AG04449 (cell line): ENCODE results near the gene ARHGAP22.

ENCODE experiments used
- CTCF ChIA-PET: fragments of 350-600 bp; formaldehyde crosslinking; extraction: SDS; loops from one replicate; lab custom pipeline; 2021; ENCODE audit warnings: antibody characterized with exemption; lab: Yijun Ruan, JAX
- POLR2A ChIA-PET: fragments of 400-600, 350-600 bp; formaldehyde crosslinking; extraction: SDS; loops from one replicate; lab custom pipeline; 2020; ENCODE audit warnings: antibody characterized with exemption, inconsistent platforms; lab: Yijun Ruan, JAX
- DNase-seq: peaks from one replicate; pipeline ENCODE4 v3.0.0-alpha.2; 2010; ENCODE audit warnings: low read depth, low spot score
- H3K4me3 ChIP-seq: 2 replicates; pipeline ENCODE4 v1.5.1; 2011; ENCODE audit warnings: low read depth, mild to moderate bottlenecking, control low read depth, low read length
- TF ChIP-seq, protein P1 (sequence below): IDR thresholded peaks from one replicate; pipeline ENCODE4 v1.5.1; 2011; ENCODE audit warnings: mild to moderate bottlenecking, moderate library complexity, low read length, control low read depth, inconsistent platforms; ENCODE audit not compliant: insufficient read depth; ENCODE audit errors: missing control alignments

ARHGAP22 gene

DNA sequence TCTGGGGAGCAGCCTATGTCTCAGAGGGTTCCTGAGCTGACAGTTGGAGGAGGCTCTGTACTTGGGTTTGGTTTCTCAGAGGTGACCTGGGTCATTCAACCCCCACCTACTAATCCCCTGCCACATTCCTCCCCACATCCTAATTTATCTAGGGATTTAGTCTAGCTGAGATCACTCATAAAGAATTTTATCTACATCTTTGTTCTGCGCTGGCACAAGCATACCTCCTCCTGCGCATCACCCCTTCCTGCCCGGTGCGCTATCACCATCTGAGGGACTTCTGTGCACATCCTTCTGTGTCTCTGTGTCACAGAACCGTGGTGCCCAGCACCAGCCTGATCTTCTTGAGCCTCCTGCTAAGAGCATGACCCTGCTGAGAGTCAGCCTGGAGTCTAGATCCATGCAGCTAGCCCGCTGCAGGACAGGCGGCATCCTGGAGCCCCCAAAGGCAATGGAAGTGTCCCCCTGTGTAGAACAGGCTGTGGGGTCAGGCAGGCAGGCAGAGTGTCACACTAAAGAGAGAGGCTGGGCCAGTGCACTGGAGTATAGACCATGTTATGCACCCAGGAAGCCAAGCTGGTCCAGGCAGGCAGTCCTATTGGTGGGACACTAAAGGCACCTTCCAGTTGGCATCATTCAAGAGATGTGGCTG is 63.6 kb downstream of the ARHGAP22 start:
- DNase-seq, result no peak
- ChIA-PET CTCF (interaction anchor here (0.8 to 31.0 kb wide), 5 partner anchors 9 to 179 kb away, joined by 3 to 1051 read pairs (median 6); no protein-coding TSS in a partner anchor), POLR2A (no interaction called here)
- no peak overlapping the region for H3K4me3 ChIP-seq
- TF ChIP-seq, protein P1, sequence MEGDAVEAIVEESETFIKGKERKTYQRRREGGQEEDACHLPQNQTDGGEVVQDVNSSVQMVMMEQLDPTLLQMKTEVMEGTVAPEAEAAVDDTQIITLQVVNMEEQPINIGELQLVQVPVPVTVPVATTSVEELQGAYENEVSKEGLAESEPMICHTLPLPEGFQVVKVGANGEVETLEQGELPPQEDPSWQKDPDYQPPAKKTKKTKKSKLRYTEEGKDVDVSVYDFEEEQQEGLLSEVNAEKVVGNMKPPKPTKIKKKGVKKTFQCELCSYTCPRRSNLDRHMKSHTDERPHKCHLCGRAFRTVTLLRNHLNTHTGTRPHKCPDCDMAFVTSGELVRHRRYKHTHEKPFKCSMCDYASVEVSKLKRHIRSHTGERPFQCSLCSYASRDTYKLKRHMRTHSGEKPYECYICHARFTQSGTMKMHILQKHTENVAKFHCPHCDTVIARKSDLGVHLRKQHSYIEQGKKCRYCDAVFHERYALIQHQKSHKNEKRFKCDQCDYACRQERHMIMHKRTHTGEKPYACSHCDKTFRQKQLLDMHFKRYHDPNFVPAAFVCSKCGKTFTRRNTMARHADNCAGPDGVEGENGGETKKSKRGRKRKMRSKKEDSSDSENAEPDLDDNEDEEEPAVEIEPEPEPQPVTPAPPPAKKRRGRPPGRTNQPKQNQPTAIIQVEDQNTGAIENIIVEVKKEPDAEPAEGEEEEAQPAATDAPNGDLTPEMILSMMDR, result no peak

DNA sequence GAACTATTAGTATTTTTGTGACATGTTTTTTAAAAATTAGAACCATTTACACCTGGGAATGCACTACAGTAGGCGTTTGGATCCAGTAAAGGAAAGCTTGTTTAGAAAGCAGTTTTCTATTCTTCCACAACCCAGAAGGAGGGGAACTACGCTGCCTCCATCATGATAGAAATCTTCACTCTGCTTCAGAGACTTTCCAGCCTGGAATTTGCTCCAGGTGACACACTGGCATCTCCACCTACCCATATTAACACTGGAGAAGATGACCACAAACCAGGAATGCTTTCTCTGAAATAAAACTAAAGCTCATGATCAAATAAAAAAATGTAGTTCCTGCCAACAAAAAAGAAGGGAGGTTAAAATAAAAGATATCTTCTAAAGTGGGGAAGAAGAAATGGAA is 66.3 kb downstream of the ARHGAP22 start:
- H3K4me3 ChIP-seq, result no peak overlapping the region
- no peak for DNase-seq
- TF ChIP-seq, protein P1, result no peak
- POLR2A ChIA-PET, result no interaction called here
- CTCF ChIA-PET, result interaction anchor here (0.6 to 31.0 kb wide), 8 partner anchors 11 to 194 kb away, joined by 3 to 1051 read pairs (median 8); no protein-coding TSS in a partner anchor

DNA sequence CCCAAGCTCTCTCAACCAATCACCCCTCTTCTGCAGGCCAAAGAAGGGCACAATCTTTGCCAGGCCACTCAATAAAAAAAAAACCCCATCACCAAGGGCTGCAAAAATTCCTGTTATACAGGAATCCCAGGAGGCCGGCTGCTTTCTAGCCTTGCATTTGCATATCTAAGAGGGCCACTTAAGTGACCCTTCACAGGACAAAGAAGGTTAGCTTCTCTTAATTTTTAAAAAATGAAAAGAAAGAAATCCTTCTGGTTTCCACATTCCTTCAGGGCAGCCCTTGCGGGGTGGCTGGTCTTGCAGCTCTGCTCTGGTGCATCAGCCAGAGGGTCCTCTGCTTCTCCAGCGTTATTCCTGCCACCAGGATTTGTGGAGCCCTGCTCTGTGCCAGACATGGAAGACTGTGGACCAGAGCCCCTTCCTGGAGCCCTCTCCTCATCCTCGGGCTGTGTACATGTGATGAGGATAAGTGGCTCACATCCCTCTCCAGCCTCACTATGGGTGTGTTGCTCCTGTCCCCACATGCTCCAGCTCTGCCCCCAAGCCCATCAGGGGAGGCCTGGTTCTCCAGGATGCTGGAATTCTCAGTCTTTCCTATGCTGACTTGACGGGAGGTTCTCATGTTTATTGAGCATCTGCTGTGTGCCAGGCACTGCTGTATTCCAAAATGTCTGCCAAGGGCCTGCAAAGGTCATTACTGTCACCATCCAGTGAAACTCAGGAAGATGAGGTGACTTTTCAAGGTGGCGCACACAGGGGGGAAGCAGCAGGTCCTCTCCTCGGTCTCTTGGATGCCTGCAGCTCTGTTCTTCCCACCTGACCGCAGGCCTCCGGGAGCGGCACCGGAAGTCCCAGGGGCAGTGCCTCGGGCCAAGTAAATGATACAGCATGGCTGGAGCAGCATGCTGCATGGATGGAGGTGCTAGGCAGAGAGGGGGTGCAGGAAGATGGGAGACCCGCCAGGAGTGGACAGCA is 67.7 kb downstream of the ARHGAP22 start:
- DNase-seq, result no peak
- no peak overlapping the region for H3K4me3 ChIP-seq
- CTCF ChIA-PET, result interaction anchor here (0.8 to 31.0 kb wide), 8 partner anchors 9 to 174 kb away, joined by 3 to 1051 read pairs (median 7); no protein-coding TSS in a partner anchor
- TF ChIP-seq, protein P1, result no peak
- POLR2A ChIA-PET, result no interaction called here

DNA sequence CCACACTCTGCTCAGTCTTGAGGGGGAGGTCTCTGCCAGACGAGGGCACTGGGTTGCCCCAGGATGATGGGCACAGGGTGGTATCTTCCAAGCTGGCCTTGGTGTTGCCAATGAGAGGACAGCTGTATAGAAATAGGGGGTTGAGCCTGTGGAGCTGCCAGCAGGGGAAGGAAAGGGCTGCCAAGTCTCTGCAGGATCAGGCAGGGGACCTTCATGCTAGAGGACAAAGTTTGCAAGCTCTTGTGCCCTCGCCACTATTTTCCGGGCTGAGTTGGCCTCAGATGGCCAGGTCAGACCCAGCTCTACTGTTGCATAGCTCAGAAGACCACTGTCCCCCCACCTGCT is 68.7 kb downstream of the ARHGAP22 start:
- DNase-seq, result no peak
- TF ChIP-seq, protein P1, result no peak
- no peak overlapping the region for H3K4me3 ChIP-seq
- POLR2A ChIA-PET, result no interaction called here
- CTCF ChIA-PET, result interaction anchor here (1.8 to 31.0 kb wide), 4 partner anchors 12 to 173 kb away, joined by 5 to 1051 read pairs (median 80); no protein-coding TSS in a partner anchor

DNA sequence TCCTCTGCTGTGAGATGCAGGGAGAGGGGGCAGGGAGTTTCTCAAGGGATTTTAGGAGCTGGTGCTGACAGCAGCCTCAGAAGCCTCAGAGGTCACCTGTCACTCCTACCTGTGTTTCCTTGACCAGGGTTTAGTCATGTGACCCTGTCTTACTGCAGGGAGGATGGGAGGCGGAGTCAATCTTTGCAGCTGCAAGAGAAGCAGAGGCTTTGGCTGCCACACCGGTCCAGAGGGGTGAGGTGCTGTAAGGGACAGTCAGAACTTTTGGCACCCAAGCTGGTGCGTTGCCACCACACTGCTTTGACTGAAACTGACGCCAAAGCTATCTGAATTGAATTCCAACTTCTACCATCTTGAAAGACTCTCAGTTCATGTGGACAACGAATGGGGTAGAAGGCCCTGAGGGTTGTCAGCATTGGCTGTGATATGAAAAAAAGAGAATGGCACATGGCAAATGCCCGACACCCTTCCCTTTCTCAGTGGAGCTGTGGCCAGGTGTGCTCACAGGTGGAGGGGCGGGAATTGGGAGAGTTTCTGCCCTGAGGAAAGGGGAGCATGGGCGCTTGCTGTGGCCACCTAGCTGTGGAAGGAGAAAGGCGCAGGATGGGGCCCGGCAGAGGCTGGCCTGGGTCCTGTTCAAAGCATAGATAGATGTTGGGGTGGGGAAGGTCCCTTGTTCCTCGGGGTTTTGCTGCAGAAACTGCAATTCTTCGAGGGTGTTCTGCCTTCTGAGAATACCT is 69.3 kb downstream of the ARHGAP22 start:
- CTCF ChIA-PET, result interaction anchor here (1.8 to 31.0 kb wide), 4 partner anchors 11 to 172 kb away, joined by 5 to 1051 read pairs (median 80); no protein-coding TSS in a partner anchor

More for the DNA sequence above, 69.3 kb downstream of the ARHGAP22 start:
- no peak overlapping the region for H3K4me3 ChIP-seq
- DNase-seq, result no peak
- TF ChIP-seq, protein P1, result no peak
- POLR2A ChIA-PET, result no interaction called here
